Ishikawa (cell line): ENCODE results near the gene HOXA9.
A peak's percentile ranks its signal among the peaks of the same experiment; 100 is the strongest.

ENCODE experiments used
- CEBPB ChIP-seq: IDR thresholded peaks from 2 replicates; pipeline ENCODE4 v1.6.1; 2012
- CREB1 ChIP-seq: IDR thresholded peaks from 2 replicates; pipeline ENCODE4 v1.6.1; 2012; ENCODE audit warnings: low read depth
- EGR1 ChIP-seq: IDR thresholded peaks from 2 replicates; pipeline ENCODE4 v1.6.1; 2012
- EP300 ChIP-seq: IDR thresholded peaks from 2 replicates; pipeline ENCODE4 v1.6.1; 2012; ENCODE audit warnings: borderline replicate concordance
- FOXM1 ChIP-seq: IDR thresholded peaks from 2 replicates; pipeline ENCODE4 v1.6.1; 2012; ENCODE audit warnings: low read depth, borderline replicate concordance
- MAX ChIP-seq: IDR thresholded peaks from 2 replicates; pipeline ENCODE4 v1.6.1; 2012
- NFIC ChIP-seq: IDR thresholded peaks from 2 replicates; pipeline ENCODE4 v1.6.1; 2012
- RAD21 ChIP-seq: IDR thresholded peaks from 2 replicates; pipeline ENCODE4 v1.6.1; 2012; ENCODE audit warnings: low read depth
- TAF1 ChIP-seq: IDR thresholded peaks from 2 replicates; pipeline ENCODE4 v1.6.1; 2012; ENCODE audit warnings: low read depth, mild to moderate bottlenecking
- TCF12 ChIP-seq: IDR thresholded peaks from 2 replicates; pipeline ENCODE4 v1.6.1; 2012; ENCODE audit warnings: low read depth
- TEAD4 ChIP-seq: IDR thresholded peaks from 2 replicates; pipeline ENCODE4 v1.6.1; 2012
- YY1 ChIP-seq: IDR thresholded peaks from 2 replicates; pipeline ENCODE4 v1.6.1; 2012; ENCODE audit warnings: low read depth
- ZBTB7A ChIP-seq: IDR thresholded peaks from 2 replicates; pipeline ENCODE4 v1.6.1; 2012; ENCODE audit warnings: low read depth
- TF ChIP-seq, protein P1 (sequence below): IDR thresholded peaks from 2 replicates; pipeline ENCODE4 v1.6.1; 2012; ENCODE audit warnings: low read depth, mild to moderate bottlenecking
- TF ChIP-seq, protein P2 (sequence below): IDR thresholded peaks from 2 replicates; pipeline ENCODE4 v1.6.1; 2012

Gene HOXA9

GRCh38 chr7:27150568-27151340, 14.6 kb downstream of the HOXA9 start:
- TF ChIP-seq TAF1 (peak; percentile 47; the same call in 1 of the 2 replicates), EGR1 (0 out of 2 replicates have a peak, but pooled peaks have one; percentile 8), RAD21 (peak; percentile 47; the same call in 1 of the 2 replicates), MAX (peak; percentile 28), FOXM1 (no peak), ZBTB7A (peak; percentile 39; the same call in 1 of the 2 replicates), CEBPB (no peak), YY1 (peak; percentile 73; the same call in 1 of the 2 replicates), CREB1 (no peak), TCF12 (peak; percentile 39; the same call in 1 of the 2 replicates), TEAD4 (peak; percentile 6; the same call in 1 of the 2 replicates), EP300 (no peak), NFIC (0 out of 2 replicates have a peak, but pooled peaks have one; percentile 40)
- TF ChIP-seq, protein P1, sequence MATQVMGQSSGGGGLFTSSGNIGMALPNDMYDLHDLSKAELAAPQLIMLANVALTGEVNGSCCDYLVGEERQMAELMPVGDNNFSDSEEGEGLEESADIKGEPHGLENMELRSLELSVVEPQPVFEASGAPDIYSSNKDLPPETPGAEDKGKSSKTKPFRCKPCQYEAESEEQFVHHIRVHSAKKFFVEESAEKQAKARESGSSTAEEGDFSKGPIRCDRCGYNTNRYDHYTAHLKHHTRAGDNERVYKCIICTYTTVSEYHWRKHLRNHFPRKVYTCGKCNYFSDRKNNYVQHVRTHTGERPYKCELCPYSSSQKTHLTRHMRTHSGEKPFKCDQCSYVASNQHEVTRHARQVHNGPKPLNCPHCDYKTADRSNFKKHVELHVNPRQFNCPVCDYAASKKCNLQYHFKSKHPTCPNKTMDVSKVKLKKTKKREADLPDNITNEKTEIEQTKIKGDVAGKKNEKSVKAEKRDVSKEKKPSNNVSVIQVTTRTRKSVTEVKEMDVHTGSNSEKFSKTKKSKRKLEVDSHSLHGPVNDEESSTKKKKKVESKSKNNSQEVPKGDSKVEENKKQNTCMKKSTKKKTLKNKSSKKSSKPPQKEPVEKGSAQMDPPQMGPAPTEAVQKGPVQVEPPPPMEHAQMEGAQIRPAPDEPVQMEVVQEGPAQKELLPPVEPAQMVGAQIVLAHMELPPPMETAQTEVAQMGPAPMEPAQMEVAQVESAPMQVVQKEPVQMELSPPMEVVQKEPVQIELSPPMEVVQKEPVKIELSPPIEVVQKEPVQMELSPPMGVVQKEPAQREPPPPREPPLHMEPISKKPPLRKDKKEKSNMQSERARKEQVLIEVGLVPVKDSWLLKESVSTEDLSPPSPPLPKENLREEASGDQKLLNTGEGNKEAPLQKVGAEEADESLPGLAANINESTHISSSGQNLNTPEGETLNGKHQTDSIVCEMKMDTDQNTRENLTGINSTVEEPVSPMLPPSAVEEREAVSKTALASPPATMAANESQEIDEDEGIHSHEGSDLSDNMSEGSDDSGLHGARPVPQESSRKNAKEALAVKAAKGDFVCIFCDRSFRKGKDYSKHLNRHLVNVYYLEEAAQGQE: peak; percentile 64
- TF ChIP-seq, protein P2, sequence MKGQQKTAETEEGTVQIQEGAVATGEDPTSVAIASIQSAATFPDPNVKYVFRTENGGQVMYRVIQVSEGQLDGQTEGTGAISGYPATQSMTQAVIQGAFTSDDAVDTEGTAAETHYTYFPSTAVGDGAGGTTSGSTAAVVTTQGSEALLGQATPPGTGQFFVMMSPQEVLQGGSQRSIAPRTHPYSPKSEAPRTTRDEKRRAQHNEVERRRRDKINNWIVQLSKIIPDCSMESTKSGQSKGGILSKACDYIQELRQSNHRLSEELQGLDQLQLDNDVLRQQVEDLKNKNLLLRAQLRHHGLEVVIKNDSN: no peak

GRCh38 chr7:27149842-27150567, 15.3 kb downstream of the HOXA9 start:
- TF ChIP-seq YY1: no peak
- no peak for TF ChIP-seq MAX
- TF ChIP-seq, protein P2: no peak
- no peak for TF ChIP-seq FOXM1
- no peak for TF ChIP-seq CEBPB

- TF ChIP-seq EP300 (no peak), NFIC (0 out of 2 replicates have a peak, but pooled peaks have one; percentile 31)
These were observed 16.3 kb downstream of the HOXA9 start for GRCh38 chr7:27148756-27149641.

DNA sequence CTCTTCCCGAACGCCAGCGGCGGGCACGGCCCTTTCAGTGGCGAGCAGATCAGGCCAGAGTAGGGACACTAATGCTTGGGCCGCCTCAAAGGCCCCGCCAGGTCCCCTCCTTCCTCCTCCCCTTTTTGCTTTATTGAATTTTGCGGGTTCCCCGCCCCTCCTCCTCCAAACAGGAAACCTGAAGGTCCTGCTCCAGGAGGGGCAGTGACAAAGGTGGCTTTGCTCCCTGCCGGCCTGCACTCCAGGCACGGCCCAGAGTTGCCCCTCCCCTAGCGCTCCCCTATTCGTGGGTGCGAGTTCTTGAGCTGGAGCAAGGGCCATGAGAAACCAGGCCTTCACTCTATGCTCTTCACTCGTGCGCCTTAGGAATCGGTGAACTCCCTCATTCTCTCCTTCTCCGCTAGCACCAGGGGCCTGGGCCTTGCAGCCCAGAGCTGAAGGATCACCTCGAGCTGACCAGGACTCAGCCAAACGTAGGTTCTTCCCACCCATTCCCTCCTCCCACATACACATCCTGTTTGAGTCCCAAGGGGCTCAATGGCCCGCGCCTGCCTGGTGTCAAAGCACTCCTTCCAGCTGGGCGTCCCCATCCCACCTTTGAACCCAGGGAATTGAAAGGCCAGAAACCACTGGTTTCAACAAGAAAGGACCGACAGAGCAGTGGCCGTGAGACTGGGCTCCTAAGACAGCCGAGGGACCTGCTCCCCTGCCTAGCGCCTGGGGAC, 17.1 kb downstream of the HOXA9 start:
- TF ChIP-seq TCF12 (no peak; the same call in 1 of the 2 replicates), TAF1 (0 out of 2 replicates have a peak, but pooled peaks have one; percentile 11)
- TF ChIP-seq, protein P1: no peak
